ENCODE measurements around the gene RUNX1.
A peak's percentile ranks its signal among the peaks of the same experiment; 100 is the strongest.

The RUNX1 gene

DNA sequence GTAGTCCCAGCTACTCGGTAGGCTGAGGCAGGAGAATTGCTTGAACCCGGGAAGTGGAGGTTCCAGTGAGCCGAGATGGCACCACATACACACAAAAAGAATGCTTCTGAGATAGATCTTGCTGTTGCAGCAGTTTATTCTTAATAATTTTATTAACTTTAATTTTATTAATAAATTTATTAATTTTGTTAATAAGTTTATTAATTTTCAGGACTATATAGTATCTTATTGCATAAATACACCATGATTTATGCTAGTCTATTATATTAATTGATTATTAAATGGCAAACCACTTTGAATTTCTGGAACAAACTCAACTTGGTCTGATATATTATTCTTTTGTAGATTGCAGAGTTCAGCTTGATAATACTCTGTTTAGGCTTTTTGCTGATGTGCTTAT is 280.8 kb downstream of the RUNX1 start:
- no peak for DNase-seq

DNA sequence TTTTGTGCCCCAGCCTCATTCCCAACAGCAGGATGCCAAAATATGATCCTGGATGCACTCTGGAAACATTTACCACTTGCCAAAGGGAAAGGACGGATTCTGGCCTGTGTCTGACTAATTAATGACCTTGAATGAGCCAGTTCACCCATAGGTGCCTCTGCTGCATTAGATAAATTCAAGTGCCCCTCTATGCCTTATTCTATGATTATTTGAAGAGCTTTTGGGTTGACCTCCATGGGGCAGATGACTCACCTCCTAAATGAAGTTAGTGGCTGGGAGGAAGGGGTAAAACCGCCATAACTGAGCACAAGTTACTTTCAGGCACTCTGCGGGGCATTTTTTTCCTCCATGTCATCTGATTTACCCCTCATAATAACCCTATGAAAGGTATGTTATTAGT is 282.2 kb downstream of the RUNX1 start:
- no peak for DNase-seq

DNA sequence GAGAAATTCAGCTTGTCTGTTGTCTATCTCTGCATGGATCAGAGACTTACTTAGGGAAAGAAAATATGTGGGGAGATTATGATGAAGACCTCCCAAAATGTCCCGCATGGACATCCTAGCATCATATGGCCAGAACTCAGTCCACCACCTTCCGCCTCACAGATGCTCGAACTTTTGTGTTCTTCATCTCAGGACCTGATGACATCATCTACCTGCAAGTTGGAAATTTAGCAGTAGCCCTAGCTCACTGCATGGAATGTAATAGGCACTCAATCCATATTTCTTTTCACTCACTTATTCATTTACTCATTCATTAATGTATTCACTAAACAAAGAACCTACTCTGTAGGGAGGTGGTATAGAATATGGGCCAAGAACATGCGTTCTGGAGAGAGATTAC is 283.5 kb downstream of the RUNX1 start:
- DNase-seq = no peak

DNA sequence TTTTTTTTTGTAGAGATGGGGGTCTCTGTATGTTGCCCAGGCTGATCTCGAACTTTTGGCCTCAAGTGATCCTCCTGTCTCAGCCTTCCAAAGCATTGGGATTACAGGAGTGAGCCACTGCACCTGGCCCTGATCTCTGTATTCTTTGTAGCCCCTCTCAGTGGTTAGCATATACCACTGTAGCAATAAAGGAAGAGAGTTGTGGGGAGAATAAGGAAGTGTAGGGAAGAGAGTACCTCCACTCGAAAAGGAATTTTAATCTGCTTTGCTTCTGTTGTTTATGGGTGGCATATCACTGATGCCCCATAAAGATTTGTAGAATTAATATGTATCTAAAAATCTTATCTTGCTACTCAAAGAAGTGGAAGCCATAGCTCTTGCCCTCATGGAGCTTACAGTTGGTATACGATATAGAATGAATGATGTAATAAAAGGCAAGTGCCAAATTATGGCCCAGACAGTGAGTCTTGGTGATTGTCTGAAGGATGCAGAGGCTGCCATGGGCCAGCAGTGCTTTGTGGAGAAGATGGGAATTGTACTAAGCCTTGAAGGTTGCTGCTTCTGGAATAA is 284.3 kb downstream of the RUNX1 start:
- DNase-seq = no peak

DNA sequence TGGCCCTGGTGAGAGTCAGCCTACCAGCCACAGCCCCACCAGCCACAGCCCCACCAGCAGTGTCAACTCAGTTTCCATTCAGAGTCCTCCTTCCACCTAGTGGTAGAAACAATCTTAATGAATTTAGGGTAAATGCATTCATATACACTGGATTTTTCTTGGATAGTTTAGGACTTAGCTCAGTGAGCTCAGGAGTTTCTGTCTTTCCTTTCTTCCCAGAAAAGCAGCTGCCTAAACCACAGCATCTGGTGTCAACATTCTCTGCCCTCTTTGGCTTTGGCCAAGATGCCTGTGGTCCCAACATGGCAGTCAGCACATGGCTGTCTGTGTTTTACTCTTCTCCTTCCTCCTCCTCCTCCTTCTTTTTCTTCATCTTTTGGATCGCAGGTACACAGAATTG is 286.3 kb downstream of the RUNX1 start:
- no peak for DNase-seq

DNA sequence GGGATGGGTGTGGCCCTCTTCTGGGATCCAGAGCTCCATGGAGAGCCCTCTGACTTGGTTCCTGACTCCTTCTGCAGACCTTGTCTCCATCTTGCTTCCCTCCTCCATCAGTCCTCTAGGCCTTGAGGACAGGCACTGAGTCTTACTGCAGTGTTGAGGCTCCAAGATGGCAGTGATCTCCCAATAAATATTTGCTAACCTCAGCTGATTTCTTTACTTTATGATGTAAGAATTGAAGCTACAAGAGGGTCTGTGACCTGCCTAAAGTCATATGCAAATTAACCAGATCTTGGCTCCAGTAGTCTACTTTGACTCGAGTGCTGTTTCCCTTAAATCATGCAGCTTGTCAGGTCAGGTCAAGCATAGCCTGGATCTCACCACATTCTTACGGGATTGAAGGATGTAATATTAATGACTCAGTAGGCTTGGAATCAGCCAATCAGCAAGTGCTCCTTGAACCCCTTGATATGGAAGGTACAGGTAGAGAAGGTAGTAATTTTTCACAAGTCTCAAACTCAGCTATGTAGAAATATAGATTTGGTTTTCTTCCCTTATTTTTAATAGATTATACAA is 287.3 kb downstream of the RUNX1 start:
- no peak for DNase-seq

DNA sequence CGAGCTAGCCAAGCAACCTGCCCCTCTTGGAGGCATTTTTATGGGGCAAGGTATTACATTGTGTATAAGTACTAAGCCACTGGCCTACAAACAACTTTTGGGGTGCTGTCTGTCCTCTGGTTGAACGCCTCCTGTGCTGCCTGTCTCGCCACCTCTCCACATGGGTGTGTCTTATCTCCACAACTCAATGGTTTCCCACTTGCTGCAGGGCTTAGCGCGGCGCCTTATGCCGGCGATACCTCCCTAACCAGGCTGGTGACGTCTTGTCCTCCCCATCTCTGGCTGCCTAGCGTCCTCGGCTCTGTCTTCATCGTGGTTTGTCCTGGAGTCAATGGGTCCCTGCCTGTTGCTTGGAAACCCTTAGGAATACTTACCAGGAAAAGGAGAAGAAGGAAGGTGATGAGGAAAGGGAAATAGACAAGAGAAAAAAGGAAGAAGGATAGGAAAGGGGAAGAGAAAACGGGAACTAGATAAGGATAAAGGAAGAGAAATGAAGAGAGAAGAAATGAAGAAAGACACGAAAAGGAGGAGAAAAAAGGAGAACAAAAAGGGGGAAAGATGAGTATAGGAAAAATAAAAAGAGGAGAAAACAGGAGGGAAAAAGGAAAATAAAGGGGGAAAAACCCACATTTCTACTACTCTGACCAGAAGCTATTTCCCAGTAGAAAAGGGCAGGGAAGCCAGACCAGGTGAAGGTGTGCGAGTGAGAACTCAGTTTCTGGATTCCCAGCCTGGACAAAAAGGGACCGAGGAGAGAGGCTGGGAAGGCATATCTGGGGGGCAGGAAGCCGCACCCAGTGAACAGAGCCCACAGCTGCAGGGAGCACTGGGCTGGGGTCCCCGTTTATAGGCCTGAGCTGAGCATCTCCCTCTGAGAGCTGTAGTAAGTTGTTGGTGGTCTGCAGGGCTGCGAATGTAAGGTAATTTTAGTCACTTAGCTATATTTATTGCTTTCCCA is 294.1 kb downstream of the RUNX1 start:
- DNase-seq = no peak

DNA sequence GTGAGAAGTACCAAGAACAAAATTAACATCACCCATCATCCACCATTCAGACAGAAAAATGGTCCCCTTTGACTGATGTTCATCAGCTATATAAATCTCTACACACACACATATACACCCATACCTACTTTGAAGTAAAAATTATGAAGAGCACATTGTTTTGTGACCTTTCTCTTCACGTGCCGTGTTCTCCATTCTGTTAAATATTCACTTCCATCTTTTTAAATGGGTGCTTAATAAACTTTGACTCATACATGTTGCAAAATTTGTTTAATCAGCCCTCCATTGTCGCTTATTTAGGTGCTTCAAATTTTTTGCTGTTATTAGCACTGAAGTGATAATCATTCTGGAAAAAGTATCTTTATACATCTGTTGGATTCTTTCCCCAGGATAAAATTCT is 300.2 kb downstream of the RUNX1 start:
- DNase-seq = no peak

DNA sequence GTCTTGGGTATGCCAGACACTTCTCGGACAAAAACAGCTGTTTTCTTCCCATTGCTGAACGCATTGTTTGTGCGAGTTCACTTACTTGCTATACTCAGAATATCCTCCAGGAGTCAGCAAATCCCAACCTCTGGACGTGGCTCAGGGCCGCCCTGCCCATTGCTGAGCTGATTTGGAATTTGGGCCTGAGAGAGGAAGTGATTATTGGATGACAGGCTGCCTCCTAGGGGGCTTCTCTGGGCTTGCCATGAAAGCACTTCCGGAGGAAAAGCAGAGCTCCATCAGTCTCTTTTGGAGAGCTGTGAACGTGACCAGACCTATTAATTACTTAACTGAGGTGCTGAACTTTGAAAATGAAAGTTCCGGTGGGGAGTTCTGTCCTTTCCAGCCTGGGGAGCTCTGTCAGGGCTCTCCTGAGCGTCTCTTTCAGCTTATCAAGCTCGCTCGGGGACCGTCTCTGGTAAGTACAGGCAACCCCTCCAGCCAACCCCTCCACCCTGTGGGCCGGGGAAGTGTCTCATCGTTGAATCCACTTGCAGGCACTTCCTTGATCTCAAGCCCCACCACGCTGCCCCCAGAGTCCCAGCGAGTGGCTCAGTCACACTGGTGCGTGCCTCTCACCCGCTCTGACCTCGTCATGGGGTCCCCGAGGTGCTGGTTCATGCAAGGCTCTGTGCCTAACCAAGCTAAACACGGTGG is 303.4 kb downstream of the RUNX1 start:
- peak; percentile 79 for DNase-seq

DNA sequence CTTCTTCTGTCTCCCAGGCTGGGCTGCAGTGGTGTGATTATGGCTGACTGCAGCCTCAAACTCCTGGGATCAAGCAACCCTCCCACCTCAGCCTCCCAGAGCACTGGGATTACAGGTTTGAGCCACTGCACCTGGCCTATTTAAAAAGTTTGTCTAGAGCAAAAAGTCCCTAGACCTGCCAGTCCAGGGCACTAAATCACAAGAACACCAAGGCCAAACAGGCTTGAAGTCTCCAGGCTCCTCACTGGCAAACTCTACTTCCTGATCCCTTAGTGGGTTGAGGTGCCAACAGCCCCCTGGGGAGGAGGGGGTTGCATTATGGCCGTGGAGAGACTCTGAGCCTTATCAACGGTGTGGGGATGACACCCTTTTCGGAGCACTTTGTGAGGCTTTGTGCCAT is 304.3 kb downstream of the RUNX1 start:
- no peak for DNase-seq

DNA sequence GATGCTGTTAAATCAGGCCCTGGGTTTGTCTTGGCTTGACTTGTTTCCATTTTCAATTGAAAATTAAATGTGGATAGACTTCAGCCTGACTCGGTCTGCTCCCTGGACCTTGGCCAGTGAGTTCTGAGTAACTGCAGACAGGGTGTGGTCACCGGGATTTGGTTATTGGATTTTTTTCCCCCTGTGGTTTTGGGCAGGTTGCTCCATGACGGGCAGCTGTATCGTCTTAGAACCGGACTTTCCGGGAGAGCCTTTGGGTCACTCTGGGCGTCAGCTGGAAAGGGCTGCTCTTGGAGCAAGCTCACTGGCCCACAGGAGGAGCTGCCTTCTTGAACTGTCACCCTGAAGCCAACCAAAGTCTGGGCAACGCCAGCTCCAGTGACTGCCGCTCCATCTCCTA is 305.3 kb downstream of the RUNX1 start:
- DNase-seq = no peak

DNA sequence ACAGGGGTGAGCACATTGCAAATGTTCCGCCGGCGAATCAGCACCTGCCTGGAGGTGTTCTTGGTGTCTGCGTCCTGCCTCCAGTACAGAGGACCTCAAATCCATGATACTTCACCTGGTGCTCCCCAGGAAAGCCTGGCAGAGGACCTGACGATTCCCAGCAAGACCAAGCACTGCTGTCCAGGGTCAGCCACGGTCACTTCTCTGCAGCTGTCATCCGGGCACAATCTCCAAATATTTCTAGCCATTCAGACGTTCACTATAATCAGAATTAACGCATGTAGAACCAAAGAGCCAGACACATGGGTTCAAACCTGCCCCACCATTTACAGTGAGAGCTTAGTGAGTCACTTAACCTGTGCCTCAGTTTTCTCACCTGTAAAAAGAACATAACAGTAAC is 305.8 kb downstream of the RUNX1 start:
- DNase-seq = no peak

DNA sequence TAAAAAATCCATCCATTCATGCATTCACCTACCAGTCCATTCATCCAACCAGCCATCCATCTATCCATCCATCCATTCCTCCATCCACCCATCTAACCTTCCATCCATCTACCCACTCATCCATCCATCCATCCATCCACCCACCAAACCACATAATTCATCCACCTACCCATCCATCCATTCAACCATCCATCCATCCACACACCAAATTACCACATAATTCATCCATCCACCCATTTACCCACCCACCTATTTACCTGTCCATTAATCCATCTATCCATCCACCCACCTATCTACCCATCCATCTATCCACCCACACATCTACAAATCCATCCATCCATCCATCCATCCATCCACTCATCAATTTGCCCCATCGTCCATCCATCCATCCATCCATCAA is 308.9 kb downstream of the RUNX1 start:
- DNase-seq = no peak
